Central memory CD8-positive, alpha-beta T cell (primary cell): Measurements from ENCODE around the gene NR2C2AP.

Source experiments
- ATAC-seq: fragments of 150-1000 bp; cut with Tn5 transposase; replicated peaks from 2 replicates; pipeline ENCODE4 v1.10.0; 2022; ENCODE audit warnings: mild to moderate bottlenecking, moderate FRiP score, moderate number of reproducible peaks; ENCODE audit not compliant: poor library complexity, severe bottlenecking; ENCODE audit errors: extremely low read depth
- DNase-seq, 2 donors: peaks; one replicate each; pipeline ENCODE4 v3.0.0; 2021; ENCODE audit warnings: low spot score in 2 of 2
- H3K27ac Mint-ChIP-seq: one replicate; pipeline ENCODE4 v1.8.0; 2022; ENCODE audit warnings: low read depth, mild to moderate bottlenecking, moderate library complexity, mixed read lengths
- H3K27me3 Mint-ChIP-seq: one replicate; pipeline ENCODE4 v1.8.0; 2022; ENCODE audit warnings: mixed read lengths
- H3K36me3 Mint-ChIP-seq: one replicate; pipeline ENCODE4 v1.8.0; 2022; ENCODE audit warnings: mild to moderate bottlenecking, moderate library complexity, mixed read lengths; ENCODE audit not compliant: insufficient read depth
- H3K4me1 Mint-ChIP-seq: one replicate; pipeline ENCODE4 v1.8.0; 2022; ENCODE audit warnings: mixed read lengths
- H3K4me3 Mint-ChIP-seq: one replicate; pipeline ENCODE4 v1.8.0; 2022; ENCODE audit warnings: mild to moderate bottlenecking, moderate library complexity, mixed read lengths
- H3K9me3 Mint-ChIP-seq: one replicate; pipeline ENCODE4 v1.8.0; 2022; ENCODE audit warnings: mixed read lengths

NR2C2AP gene

DNA sequence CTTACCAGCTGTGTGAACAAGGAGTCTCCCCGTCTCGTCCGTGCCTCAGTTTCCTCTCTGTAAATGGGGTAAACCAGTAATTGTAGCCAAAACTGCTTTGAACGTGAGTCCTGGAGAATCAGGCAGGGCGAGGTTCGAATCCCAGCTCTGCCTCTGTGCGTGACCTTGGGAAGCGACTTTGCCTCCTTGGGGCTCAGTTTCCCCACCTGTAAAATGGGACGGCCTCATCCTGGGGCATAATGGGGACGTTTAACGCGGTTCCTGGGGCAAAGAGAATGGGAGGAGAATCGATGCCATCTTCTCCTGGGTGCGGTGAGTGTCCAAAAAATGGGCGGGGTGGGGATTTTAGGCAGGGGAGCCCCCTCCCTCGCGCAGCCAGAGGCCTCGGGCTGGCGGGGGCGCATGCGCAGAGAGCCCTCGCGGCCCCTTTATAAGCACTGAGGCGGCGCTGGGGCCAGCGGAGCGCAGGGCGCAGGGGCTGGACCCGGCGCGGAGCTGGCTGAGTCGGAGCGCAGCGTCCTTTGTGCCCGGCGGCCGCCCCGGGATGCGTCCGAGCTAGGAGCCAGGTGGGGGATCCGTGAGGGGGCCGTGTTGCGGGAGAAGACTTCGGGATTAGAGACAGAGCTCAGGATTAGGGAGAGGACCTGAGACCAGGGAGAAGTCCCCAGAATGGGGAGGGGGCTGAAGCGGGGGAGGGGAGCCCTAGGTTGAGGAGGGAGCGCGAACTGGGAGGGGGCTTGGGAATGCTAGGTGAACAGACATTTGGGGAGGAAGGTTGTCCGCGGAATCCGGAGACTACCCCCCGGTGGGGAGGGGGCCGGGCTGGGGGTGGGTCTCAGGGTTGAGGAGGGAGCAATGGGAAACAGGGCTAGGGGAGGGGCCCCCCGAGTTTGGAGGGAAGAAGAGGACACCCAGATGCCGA is 8.5 kb upstream of the NR2C2AP start, which contains the start of gene NCAN:
TSS of gene NCAN (plus strand) at position 460 of the 922 bp plus-strand sequence. CDS start 4,996 bp downstream, outside the sequence.
- no peak for DNase-seq
- Mint-ChIP-seq H3K9me3 (peaks cover 10% of the 10 kb centered on the region), H3K27me3 (peaks cover 63% of the 10 kb centered on the region), H3K36me3 (peaks cover 2% of the 10 kb centered on the region), H3K4me1 (peaks cover 19% of the 10 kb centered on the region), H3K4me3 (no peak within 1 kb of the TSS), H3K27ac (no peak within 1 kb of the TSS)
- no peak for ATAC-seq

GRCh38 chr19:19209372-19209771 is 6.2 kb upstream of the NR2C2AP start:
- no peak overlapping the region for H3K27ac Mint-ChIP-seq
- no peak for ATAC-seq

DNA sequence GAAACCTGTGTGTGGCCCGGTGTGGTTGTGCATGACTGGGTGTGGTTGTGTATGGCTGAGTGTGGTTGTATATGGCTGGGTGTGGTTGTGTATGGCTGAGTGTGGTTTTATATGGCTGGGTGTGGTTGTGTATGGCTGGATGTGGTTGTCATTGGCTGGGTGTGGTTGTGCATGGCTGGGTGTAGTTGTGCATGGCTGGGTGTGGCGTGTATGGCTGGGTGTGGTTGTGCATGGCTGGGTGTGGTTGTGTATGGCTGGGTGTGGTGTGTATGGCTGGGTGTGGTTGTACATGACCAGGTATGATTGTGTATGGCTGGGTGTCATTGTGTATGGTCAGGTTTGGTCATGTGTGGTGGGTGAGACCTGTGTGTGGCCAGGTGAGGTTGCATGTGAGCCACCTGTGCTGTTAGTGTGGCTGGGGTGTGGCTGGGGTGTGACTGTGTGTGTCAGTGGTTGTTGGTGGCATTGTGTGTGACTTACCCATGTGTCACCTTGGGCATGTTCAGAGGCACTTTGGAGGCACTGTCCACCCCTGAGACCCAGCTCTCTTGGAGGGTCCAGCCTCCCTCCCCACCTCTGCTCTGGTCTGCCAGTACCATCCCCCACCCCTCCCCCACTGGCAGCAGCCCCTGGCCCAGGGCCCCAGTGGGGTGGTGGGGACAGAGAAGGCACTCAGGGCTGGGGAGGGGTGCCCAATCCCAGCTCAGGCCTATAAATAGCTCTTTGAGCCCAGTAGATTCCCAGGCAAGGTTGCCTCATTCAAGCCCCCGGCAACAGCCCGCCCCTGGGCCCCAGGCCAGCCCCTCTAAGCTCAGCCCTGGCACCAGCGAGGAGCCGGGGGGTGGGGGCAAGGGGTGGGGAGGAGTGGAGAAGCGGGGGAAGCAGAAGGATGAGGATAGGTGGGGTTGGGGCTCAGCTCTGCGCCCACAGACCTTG is 4.7 kb upstream of the NR2C2AP start:
- Mint-ChIP-seq H3K4me1 (peaks cover 20% of the 10 kb centered on the region), H3K36me3 (peaks cover 3% of the 10 kb centered on the region), H3K9me3 (peaks cover 10% of the 10 kb centered on the region), H3K27me3 (peaks cover 30% of the 10 kb centered on the region), H3K4me3 (peak overlapping the region; percentile 34), H3K27ac (peak overlapping the region; percentile 32)
- ATAC-seq (no peak), DNase-seq (no peak)

More at GRCh38 chr19:19209372-19209771, 6.2 kb upstream of the NR2C2AP start:
- Mint-ChIP-seq H3K27me3 (peaks cover 44% of the 10 kb centered on the region), H3K36me3 (peaks cover 2% of the 10 kb centered on the region), H3K4me3 (no peak overlapping the region), H3K9me3 (peaks cover 10% of the 10 kb centered on the region), H3K4me1 (peaks cover 21% of the 10 kb centered on the region)
- no peak for DNase-seq

GRCh38 chr19:19206938-19207337 is 3.7 kb upstream of the NR2C2AP start:
- no peak for DNase-seq
- H3K9me3 Mint-ChIP-seq = peaks cover 10% of the 10 kb centered on the region
- ATAC-seq = no peak
- H3K36me3 Mint-ChIP-seq = peaks cover 3% of the 10 kb centered on the region
- peak overlapping the region; percentile 32 for H3K27ac Mint-ChIP-seq
- peaks cover 30% of the 10 kb centered on the region for H3K4me1 Mint-ChIP-seq
- H3K4me3 Mint-ChIP-seq = peak overlapping the region; percentile 34
- H3K27me3 Mint-ChIP-seq = peaks cover 20% of the 10 kb centered on the region

DNA sequence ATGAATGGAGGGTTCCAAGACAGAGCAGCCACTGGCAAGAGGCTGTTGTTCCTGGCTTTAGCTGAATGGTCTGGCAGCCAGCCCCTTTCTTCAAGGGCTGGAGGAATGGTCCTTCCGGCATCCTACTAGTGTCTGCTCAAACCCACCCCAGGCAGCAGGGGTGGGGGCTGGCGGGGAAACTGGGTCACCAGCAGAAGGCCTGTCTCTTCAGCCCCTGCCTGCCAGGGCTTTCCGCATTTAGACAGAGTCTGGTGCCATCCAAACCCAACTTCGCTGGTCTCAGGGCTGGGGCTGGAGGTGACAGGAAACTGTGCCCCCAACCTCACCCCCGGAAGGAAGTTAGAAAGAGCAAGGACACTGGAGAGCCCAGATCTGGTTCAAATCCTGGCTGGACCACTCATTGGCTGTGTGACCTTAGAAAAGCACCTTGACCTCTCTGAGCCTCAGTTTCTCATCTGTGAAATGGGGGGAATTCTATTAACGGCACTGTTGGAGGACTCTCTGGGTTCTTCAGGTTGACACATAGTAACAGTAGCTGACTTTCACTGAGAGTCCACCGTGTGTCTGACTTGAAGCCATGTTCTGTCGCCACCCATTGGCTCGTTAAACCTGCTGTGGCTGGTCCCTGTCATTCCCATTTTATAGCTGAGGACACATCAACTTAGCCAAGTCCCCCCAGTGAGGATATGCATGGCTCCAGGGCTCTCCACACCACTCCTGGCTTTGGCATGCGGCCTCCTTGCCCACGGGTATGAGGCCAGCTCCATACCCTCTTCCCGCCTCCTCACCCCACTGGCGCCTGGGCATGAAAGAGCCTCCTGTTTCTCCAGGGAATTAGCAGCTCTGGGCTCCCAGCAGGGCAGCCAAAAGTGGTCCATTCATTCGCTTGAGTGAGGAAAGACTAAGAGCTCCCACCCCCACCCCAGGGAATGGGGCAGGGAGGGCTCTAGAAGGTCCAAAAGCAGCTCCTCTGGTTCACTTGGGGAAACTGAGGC is 2.5 kb upstream of the NR2C2AP start:
- Mint-ChIP-seq H3K27me3 (peaks cover 10% of the 10 kb centered on the region), H3K4me3 (no peak overlapping the region), H3K27ac (peak overlapping the region; percentile 49), H3K36me3 (peaks cover 3% of the 10 kb centered on the region), H3K4me1 (peaks cover 30% of the 10 kb centered on the region), H3K9me3 (peaks cover 10% of the 10 kb centered on the region)
- no peak for ATAC-seq
- no peak for DNase-seq

DNA sequence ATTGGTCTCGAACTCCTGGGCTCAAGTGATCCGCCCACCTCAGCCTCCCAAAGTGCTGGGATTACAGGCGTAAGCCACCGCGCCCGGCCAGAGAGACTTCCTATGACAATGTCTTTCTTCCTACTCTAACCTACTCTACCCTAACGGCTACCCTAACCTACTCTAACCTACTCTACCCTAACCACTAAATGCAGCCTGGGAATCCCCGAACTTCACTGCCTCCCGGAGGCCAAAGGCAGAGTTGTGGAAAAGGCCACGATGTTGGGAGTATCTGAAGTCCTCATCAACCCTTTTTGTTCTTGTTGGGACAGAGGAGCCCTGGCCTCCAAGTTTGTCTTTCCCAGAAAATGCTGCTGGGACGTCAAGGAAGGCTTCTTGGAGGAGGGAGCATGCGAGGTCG is 967 bp upstream of the NR2C2AP start:
- ATAC-seq (no peak), DNase-seq (no peak)
- Mint-ChIP-seq H3K4me1 (peaks cover 30% of the 10 kb centered on the region), H3K4me3 (peak overlapping the region; percentile 89), H3K9me3 (peaks cover 10% of the 10 kb centered on the region), H3K27me3 (no peaks in the 10 kb centered on the region), H3K36me3 (peaks cover 7% of the 10 kb centered on the region), H3K27ac (no peak overlapping the region)

DNA sequence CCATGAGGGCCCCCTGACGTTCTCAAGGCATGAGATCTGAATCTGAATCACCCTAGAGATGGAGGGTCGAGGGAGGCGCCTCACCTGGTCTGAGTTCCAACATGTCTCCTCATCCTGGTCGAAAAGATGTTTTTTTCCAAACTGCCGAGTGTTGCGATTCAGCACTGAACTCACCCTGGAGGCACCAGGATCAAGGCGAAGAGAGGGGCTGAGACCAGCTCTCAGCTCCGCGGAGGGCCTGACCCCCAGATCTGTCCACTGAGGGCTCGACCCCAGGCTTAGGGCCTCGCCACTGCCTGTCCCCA is 555 bp downstream of the NR2C2AP start:
- Mint-ChIP-seq H3K4me1 (peaks cover 27% of the 10 kb centered on the region), H3K9me3 (peaks cover 8% of the 10 kb centered on the region), H3K4me3 (peak overlapping the region; percentile 89), H3K27ac (peak overlapping the region; percentile 82), H3K27me3 (no peaks in the 10 kb centered on the region), H3K36me3 (peaks cover 13% of the 10 kb centered on the region)
- ATAC-seq (no peak), DNase-seq (no peak)

GRCh38 chr19:19201697-19202630 is 1.2 kb downstream of the NR2C2AP start:
- Mint-ChIP-seq H3K4me3 (peak overlapping the region; percentile 89), H3K36me3 (peaks cover 14% of the 10 kb centered on the region), H3K27ac (peak overlapping the region; percentile 82), H3K27me3 (no peaks in the 10 kb centered on the region), H3K4me1 (peaks cover 20% of the 10 kb centered on the region), H3K9me3 (peaks cover under 1% of the 10 kb centered on the region)
- DNase-seq (no peak), ATAC-seq (no peak)

DNA sequence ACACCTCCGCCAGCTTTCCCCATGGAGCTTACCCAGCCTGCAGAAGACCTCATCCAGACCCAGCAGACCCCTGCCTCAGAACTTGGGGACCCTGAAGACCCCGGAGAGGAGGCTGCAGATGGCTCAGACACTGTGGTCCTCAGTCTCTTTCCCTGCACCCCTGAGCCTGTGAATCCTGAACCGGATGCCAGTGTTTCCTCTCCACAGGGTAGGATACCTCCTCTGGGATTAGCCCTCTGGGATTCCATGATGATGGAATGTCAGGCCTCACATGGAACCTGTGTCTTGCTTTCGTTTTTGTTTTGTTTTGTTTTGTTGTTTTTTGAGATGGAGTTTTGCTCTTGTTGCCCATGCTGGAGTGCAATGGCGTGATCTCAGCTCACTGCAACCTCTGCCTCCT is 9.3 kb downstream of the NR2C2AP start:
- peak overlapping the region; percentile 97 for H3K4me3 Mint-ChIP-seq
- no peaks in the 10 kb centered on the region for H3K27me3 Mint-ChIP-seq
- peaks cover 53% of the 10 kb centered on the region for H3K4me1 Mint-ChIP-seq
- H3K9me3 Mint-ChIP-seq = no peaks in the 10 kb centered on the region
- peak overlapping the region; percentile 99 for H3K27ac Mint-ChIP-seq
- no peak for DNase-seq
- ATAC-seq = no peak
- peaks cover 24% of the 10 kb centered on the region for H3K36me3 Mint-ChIP-seq

DNA sequence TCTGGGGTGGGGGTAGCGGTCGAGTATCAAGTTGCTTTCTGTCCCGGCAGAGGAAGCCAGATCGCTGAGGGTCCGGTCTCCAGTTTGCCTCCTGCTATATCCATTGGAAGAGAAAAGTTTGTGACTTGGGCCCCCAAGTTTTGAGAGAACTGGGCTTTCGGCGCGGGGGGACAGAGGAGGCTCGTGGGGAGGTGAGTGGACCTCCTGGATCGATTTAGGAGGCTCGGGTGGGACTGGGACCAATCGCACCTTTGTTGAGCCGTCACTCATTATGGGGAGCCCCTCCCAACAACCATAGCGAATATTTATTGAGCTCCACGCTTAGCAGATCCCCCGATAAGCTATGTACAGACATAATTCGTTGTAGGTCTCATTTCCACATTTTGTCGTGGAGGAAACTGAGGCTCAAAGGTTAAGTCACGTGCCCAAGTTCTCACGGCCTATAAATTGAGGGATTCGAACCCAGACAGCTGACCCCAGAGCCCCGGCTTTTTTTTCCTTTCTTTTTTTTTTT is 10.2 kb downstream of the NR2C2AP start:
- Mint-ChIP-seq H3K27ac (peak overlapping the region; percentile 99), H3K9me3 (no peaks in the 10 kb centered on the region), H3K36me3 (peaks cover 25% of the 10 kb centered on the region), H3K27me3 (no peaks in the 10 kb centered on the region), H3K4me3 (peak overlapping the region; percentile 97), H3K4me1 (peaks cover 59% of the 10 kb centered on the region)
- DNase-seq (no peak), ATAC-seq (peak; percentile 26)
